ENCODE measurements around the gene ELP4.

GRCh38 chr11:31764766-31765165, 255.2 kb downstream of the ELP4 start:
- TF ChIP-seq CTCF (IDR thresholded peaks at IDR 0.05) (no peak), POLR2A (IDR thresholded peaks at IDR 0.05) (no peak)
